HG02852 (cell line): ENCODE measurements around the gene IFT43.
"Not testable (repeated sequence)": the region's sequence is repeated elsewhere in the genome, so short reads cannot be mapped to it uniquely, and the experiment has no call there.

ENCODE experiments used
- ATAC-seq: cut with Tn5 transposase; IDR thresholded peaks from one replicate; pipeline ENCODE4 v1.9.1; 2021; ENCODE audit warnings: mild to moderate bottlenecking, moderate library complexity; ENCODE audit not compliant: unreplicated experiment

The IFT43 gene

GRCh38 chr14:76009627-76010026 is 24.1 kb downstream of the IFT43 start:
- not testable (repeated sequence) for ATAC-seq

DNA sequence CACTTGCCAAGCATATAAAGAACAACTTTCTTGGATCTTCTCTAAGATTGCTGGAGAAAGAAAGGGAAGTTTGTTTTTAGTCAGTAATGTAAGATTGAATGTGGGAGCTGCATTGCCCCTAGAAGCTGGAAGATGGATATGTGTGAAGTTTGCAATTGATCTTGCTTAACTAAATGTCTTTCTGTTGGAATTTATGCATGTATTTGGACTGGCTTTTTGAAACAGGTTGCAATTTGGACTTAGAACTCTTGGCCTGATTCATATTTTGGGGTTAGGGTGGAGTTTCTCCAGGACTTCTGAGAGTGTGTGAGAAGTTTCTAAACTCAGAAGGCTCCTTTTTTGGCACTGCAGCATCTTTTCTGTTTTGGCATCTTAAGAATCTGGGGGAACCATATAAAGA is 26.4 kb downstream of the IFT43 start:
- no peak for ATAC-seq

DNA sequence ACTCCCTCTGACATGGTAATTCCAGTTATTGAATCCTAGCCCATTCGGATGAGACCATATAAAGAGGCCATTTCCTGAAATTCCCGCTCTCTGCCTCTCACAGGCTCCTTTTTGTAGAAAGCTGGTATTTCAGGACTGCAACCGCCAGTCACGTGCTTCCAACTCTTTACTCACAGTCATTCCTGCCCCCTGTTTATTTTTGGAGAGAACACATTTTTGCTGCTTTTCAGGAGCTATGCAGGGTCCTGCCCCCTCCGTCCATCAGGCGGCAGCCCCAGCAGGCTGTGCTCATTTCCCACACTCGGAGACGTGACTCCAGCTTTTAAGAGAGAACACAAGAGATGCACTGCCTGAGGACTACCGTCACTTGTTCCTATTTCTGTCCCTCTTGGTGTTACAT is 26.8 kb downstream of the IFT43 start:
- ATAC-seq, result no peak

DNA sequence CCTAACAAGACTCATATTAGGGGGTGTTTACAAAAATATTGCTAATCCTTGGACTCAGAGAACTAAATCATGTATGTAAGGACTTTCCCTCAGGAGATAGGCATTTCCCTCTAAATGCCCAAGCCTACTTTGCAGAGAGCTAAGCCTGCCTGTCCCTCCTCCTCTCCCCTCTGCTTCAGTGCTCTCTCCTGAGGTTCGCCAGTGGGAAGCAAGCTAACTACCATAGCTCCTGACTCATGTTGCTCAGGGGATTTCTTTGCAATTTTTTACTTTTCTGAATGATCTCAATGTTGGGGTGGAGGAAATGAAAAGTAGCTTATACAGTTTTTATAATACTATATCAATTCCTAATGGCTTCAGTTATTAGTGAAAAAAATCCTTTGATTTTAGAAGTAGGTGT is 29.6 kb downstream of the IFT43 start:
- no peak for ATAC-seq

- no peak for ATAC-seq
Observed at GRCh38 chr14:76015668-76016067, 30.1 kb downstream of the IFT43 start.

- no peak for ATAC-seq
Observed at GRCh38 chr14:76019676-76020075, 34.1 kb downstream of the IFT43 start.

DNA sequence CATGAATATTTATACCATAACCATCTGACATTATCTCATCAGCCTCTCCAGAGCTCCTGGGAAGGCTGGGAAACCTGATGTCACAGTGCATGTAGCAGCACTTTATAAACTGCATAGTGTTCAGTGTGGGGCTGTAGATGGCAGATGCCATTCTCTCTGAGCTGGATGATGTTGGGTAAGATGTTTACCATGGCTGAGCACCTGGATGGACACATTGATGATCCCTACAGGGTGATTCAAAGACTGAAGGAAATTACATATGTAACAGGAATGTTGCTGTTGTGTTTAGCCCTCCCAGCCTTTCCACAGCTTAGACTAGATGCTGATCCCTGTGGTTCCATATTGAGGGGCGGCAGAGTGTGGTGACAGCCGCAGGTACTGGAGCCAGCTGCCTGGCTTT is 37.4 kb downstream of the IFT43 start:
- no peak for ATAC-seq

DNA sequence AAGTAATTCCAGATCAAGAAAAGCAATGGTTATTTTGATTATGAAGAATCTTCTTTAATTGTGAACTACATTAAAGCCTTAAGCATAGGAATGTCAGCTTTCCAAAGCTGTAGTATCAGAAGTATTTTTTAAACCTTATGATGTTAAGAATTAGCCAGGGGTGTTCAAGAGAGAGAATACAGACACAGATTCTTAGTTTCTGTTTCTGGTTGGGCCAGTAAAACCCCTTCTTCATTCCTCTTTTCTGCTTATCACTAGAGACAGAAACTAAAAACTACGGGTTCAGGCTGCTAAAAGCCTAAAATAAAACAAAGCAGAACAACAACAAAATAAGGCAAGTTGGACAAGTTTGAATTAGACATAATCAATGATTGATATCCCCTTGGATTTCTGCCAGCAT is 38.2 kb downstream of the IFT43 start:
- no peak for ATAC-seq

- no peak for ATAC-seq
Observed at GRCh38 chr14:76024211-76024907, 38.8 kb downstream of the IFT43 start.

DNA sequence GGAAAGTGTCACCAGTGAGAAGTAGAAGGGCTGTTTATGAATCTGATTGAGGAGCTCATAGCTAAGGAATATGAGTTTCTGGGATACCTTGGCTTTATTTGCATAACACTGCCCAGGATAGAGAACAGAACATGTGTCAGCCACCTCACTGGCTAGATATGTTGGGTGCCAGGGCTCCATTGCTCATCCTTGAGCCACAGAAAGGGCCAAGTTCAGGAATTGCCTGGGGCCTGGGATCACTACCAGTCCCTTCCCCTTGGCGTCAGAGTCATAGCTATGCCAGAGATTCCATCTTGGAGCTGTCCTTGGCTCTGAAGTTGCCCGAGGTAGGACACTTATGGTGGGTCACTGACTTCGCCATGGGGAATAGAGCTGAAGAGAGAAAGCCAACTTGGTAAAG is 49.0 kb downstream of the IFT43 start:
- no peak for ATAC-seq

- ATAC-seq, result no peak
Observed at GRCh38 chr14:76040704-76041103, 55.1 kb downstream of the IFT43 start.

GRCh38 chr14:76045773-76046172 is 60.2 kb downstream of the IFT43 start:
- no peak for ATAC-seq

GRCh38 chr14:76050250-76050649 is 64.7 kb downstream of the IFT43 start:
- ATAC-seq, result no peak

- no peak for ATAC-seq
Observed at GRCh38 chr14:76050797-76051392, 65.3 kb downstream of the IFT43 start.

DNA sequence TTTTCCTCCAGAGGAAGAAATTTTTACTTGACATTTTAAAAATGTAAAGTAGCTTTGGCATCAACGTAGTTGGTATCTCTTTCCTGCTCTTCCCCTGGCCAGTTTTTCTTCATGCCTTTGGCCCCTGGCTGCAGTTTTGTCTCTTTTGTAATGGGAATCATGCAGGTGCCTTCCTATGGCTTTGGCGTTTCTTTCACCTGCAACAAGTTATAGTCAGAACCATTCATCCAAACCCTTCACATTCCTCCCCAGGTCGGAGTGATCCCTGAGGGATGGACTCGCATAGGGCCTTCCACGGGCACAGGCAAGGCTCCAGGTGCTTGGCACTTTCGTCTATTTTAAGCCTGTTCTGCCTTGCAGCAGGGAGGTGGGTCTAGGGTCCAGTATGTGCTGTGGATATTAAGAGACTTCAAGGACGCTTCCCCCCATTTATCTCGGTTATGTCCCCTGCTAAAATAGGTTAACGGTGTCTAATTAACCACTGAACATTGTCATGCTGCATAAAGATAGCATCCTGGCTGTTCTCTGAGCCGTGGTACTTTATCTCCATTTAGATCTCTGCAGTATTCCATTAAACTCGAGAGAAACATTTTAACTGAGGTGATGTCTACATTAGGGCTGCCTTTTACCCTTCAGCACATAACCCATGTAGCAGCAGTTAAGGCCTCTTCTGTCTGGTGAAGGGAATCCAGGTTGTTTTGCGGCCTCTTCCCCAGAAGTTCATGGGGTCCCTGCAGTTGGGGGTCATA is 66.3 kb downstream of the IFT43 start:
- no peak for ATAC-seq

DNA sequence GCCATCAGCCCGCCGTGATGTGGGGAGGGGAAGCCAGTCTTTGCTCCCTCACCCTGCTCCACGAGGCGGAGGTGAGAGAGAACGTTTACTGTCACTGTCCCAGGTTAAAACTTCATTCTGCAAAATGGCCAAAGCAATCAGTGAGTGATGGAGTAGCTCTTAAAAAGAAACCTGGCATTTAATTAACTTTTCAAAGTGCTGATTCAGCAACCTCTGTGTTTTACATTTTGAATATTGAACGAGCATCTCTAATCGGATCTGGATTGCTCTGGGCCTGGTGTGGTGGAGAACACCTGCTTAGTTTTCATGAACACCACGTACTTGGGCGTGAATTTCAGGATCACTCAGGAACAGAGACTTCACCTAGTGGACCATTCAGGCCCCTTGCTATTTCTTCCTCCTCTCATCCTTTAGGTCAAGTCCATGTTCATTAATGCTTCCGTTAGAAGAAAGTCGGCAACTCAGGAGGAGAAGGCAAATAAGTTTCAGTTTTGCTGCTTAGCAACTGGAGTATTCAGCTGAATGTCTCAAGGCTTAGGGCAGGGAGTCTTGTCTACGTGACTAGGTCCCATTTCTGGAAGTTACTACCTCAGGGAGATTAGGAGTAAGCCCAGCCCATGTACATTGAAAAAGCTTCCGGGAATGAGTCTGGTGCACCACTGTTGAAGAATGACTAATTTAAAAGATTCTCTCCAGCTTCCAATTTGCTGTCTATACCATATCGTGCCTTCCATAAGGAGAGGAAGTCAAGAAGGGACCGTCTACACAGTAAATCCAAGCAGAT is 68.2 kb downstream of the IFT43 start:
- no peak for ATAC-seq

DNA sequence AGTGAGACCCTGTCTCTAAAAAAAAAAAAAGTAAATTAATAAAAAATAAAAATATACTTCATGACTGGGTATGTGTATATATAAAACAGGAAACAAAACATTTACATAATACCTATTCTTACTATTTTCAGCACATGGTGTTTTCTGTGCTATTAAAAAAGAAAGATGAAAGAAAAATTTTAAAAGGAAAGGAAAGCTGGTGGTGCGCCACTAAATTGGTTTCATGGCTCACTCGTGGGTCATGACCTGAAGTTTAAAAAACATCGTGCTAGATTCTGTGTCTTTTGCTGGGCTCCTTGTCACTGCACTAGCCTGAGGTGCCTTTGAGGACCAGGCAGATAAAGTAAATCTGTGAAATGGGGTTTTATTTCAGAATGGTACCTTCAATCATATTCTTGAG is 69.8 kb downstream of the IFT43 start:
- no peak for ATAC-seq

DNA sequence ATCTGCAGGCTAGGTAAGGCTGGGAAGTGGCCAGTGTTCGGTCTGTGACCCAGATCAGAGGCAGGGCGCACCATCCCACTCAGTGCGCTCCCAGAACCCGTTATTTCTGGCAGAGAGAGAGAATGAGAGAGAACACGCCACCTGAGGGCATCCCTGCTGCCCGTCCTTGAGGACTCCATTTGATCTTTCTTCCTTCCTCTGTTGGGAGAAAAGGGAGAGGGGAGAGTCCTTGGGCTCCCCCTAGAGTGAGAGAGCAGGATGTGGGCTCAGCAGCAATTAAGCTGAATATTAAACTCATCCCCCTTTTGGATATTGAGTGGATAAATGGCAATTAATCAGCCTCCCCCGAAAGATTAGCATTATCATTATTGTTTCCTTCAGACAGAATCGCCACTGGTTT is 70.6 kb downstream of the IFT43 start:
- no peak for ATAC-seq

DNA sequence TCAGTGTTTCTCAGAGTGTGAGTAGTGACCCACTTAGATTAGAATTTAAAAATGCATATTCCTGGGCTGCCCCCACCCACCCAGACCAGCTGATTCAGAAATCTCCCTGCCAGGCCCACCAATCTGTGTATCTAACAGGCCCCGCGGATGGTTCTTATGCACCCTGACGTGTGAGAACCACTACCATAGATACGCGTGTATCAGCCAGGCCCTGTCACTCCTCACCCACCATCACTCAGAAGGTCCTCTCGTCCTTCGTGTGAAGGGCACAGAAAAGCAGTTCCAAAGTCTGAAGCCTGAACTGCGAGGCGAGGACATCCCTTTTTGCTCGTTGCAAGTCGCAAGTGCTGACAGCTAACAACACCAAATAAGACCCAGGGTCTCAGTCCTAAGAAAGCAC is 72.4 kb downstream of the IFT43 start:
- ATAC-seq, result no peak

DNA sequence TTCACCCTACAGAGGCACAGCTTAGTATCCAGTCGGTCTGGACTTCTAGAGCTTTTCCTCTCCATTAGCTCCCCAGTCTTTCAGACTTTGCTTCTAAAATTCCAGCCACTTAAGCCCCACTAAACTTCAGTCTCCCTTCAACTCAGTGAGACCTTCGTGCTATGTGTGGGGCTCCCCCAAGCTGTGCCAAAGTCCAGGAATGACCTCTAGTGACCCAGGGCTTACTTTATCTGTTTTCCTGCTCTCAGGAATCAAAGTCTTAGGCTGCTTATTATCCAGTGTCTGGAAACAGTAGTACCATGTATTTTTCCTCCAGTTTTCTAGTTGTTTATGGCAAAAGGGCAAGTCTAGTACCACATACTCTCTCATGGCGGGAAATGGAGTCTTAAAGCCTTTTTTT is 77.8 kb downstream of the IFT43 start:
- ATAC-seq, result no peak

GRCh38 chr14:76065519-76065918 is 80.0 kb downstream of the IFT43 start:
- no peak for ATAC-seq
